GM18505 (cell line): ENCODE data around the gene CHIC2.
"Not testable (repeated sequence)": the region's sequence is repeated elsewhere in the genome, so short reads cannot be mapped to it uniquely, and the experiment has no call there.

Source experiments
- ATAC-seq: cut with Tn5 transposase; IDR thresholded peaks from one replicate; pipeline ENCODE4 v1.9.1; 2021; ENCODE audit not compliant: unreplicated experiment
- POLR2A ChIP-seq: IDR thresholded peaks from 4 replicates; pipeline ENCODE4 v1.6.1; 2011; ENCODE audit warnings: borderline replicate concordance; ENCODE audit not compliant: insufficient read depth, insufficient read length; ENCODE audit errors: extremely low read depth

Gene CHIC2

DNA sequence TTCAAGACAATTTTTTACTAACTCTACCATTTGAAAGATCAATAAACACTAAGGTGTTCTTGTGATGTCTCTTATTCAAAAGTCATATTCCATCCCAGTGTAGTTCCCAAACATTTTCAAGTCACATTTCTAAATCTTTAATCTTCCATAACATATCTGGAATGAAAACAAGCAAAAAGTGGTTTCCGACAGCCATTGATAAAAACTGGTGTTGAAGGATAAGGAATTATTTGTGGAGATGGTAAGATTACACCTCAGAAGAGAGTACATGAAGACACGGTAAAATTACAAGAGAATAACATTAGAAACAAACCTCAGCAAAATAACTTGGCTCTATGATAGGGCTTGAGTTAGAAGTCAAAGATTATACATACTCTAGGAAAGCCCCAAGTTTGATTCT lies 4.3 kb downstream of the CHIC2 start:
- no peak for ATAC-seq
- TF ChIP-seq POLR2A = no peak

DNA sequence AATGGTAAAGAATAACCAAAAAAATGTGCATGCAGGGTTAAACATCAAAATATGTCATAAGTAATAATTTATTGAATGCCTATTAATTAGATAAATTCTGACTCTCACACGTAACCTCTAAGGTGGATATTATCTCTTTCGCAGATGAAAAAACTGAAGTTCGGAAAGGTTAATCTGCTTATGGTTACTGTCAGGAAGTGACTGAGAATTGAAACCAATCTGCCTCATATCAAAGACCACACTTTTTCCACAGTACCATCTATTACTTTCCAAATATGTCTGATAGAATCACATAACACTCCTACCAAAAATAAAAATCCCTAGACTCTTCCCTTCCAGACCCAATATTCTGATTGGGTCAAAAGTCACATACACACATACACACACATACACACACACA lies 6.2 kb downstream of the CHIC2 start:
- no peak for ATAC-seq
- no peak for TF ChIP-seq POLR2A

DNA sequence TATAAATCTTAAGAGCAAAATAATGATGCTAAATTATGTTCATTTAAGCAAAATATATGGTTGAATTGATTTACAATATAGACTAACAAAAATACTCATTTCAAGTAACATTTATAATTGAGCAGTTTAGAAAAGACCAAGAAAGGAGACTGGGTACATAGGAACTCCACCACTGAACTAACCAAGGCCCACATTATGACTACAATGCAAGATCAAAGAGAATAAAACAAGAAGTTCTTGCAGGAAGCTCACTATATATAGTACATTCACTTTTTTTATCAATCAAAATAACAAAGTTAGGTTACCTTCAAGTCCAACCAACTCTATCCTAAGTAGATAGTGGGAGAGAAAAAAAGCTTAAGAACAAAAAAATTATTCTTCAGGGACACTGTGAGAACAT lies 8.0 kb downstream of the CHIC2 start:
- no peak for ATAC-seq
- no peak for TF ChIP-seq POLR2A

DNA sequence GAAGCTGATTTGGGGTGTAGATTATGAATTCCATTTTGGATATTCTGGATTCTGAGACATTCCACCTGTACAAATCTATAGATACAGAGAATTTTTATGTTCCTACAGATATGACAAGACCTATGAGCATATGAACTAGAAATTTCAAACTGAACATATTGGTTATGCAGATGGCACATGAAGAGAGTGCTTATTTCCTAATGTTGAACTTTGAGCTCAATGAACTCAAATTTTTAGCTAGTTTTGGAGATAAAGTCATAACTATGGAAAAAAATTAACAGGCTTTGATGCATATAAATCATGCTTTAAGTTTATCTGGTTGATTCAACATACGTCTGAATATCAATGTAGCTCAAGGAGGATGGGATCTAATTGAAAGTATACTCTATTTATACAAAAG lies 8.9 kb downstream of the CHIC2 start:
- ATAC-seq = no peak
- no peak for TF ChIP-seq POLR2A

DNA sequence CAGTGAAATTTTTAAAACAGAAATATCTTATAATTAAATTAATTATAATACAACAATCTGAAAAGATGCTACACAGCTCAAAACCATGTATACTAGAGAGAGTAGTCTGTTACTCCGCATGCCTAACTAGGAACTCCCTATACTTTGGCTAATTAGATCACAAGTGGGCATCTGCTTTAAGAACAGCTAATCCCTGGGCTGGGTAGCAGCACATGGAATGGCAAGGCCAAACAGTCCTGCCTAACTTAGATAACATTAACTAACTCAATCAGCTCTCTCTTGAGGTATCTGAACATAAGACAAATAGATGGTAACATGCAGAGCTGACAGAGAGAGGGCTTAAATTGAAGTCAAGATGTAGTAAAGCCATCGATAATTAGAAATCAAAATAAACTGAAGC lies 9.9 kb downstream of the CHIC2 start:
- ATAC-seq = no peak
- no peak for TF ChIP-seq POLR2A

DNA sequence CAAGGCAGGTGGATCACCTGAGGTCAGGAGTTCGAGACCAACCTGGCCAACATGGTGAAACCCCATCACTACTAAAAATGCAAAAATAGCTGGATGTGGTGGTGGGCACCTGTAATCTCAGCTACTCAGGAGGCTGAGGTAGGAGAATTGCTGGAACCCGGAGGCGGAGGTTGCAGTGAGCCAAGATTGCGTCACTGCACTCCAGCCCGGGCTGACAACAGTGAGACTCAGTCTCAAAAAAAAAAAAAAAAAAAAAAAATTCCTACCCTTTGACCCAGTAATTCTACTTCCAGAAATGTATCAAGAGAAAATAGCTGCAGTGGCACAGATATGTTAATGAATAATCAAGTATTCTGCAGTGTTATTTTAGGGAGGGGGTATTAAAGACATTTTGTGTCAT lies 11.1 kb downstream of the CHIC2 start:
- not testable (repeated sequence) for ATAC-seq

DNA sequence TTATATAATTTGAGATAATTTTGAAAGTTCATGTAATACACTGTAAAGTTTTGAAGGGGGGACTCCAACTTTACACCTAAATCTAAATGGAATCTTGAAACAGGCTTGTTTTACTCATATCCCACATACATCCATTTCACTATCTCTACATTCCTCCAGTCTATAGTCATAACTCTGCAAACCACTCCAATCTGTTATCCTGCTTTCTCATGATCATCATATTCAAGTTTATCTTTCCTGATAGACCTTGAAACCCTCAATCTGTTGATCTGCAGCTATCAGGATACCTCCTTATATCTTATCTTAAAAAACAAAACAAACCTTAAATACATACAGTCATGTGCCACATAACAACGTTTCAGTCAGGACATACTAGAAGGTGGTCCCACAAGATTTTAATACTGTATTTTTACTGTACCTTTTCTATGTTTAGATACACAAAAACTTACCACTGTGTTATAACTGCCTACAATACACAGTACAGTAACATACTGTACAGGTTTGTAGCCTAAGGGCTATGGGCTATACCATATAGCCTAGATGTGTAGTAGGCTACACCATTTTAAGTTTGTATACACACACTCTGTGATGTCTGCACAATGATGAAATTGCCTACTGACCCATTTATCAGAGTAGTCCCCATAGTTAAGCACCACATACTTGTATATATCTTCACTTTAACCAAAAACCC lies 14.0 kb downstream of the CHIC2 start:
- TF ChIP-seq POLR2A = no peak
- ATAC-seq = no peak

DNA sequence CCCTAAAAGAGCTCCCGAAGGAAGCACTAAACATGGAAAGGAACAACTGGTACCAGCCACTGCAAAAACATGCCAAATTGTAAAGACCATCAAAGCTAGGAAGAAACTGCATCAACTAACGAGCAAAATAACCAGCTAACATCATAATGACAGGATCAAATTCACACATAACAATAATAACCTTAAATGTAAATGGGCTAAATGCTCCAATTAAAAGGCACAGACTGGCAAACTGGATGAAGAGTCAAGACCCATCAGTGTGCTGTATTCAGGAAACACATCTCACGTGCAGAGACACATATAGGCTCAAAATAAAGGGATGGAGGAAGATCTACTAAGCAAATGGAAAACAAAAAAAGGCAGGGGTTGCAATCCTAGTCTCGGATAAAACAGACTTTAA lies 20.8 kb downstream of the CHIC2 start:
- not testable (repeated sequence) for ATAC-seq

DNA sequence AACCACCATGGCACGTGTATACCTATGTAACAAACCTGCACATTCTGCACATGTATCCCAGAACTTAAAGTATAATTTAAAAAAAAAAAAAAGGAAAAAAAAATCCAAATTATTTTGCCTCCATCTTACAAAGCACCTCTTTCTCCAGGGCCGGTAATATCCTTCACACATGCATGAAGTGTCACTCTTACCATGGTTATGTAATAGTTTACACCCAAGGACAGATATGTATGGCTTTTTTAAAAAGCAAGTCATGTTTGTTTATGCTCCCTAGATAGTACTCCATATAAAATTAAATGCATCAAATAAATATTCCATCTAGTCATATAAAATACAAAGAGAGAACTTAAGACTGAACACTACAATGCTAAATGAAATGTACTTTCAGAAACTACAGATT lies 22.5 kb downstream of the CHIC2 start:
- TF ChIP-seq POLR2A = no peak
- no peak for ATAC-seq

DNA sequence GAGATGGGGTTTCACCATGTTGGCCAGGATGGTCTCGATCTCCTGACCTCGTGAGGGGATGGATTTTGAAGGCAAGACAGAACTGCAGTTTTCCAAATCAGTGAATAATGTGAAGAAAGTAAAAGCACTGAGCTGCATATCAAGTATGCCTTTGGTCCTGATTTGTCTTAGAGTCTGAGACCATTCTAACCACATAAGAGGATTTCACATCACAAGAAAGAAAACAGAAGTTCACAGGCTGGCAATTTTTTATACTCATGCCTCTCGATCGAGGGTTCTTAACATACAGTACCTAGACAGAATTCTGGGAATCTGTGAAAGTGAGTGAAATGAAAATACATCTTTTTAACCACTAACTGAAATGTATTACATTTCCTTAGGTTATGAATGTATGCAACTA lies 23.3 kb downstream of the CHIC2 start:
- ATAC-seq = no peak
- TF ChIP-seq POLR2A = no peak

DNA sequence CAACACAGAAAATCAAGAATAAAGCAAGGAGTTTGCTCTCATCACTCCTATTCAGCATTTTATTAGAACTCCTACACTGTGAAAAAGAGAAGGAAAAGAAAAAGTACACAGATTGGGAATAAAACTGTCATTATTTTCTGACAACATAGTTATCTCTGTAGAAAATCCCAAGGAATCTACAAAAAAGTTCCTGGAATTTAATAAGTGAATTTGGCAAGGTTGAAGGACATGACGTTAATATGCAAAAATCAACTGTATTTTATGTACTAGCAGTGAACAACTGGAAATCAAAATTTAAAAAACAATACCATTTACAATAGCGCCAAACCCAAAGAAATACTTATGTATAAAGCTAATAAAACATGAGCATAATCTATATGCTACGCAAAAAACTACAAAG lies 26.3 kb downstream of the CHIC2 start:
- no peak for TF ChIP-seq POLR2A
- no peak for ATAC-seq

DNA sequence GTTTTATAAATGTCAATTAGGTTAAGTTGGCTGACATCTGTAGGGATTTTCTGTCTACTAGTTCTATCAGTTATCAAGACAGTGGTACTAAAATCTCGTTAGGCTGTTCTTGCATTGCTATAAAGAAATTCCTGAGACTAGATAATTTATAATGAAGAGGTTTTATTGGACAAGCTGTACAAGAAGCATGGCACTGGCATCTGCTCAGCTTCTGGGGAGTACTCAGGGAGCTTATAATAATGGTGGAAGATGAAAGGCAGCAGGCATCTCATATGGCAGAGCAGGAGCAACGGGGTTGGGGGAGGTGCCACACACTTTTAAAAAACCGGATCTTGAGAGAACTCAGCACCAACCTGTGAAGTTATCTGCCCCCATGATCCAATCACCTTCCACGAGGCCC lies 28.2 kb downstream of the CHIC2 start:
- no peak for ATAC-seq
- TF ChIP-seq POLR2A = no peak

DNA sequence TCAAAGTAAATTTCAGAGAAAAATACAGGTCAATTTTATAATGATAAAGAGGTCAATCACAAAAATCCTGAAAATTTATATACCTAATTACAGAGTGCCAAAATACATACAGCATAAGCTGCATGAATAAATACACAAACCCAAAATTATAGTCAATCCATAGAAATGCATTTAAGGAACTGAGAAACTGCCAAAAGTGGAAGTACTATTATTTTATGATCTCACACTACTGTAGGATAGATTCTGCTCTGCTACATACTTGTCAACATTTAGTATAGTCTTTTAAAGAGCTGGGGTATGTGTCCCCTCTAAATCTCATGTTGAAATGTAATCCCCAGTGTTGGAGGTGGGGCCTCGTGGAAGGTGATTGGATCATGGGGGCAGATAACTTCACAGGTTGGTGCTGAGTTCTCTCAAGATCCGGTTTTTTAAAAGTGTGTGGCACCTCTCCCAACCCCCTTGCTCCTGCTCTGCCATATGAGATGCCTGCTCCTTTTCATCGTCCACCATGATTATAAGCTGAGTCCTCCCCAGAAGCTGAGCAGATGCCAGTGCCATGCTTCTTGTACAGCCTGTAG lies 31.8 kb downstream of the CHIC2 start:
- peak; percentile 62 for ATAC-seq
- TF ChIP-seq POLR2A = no peak

DNA sequence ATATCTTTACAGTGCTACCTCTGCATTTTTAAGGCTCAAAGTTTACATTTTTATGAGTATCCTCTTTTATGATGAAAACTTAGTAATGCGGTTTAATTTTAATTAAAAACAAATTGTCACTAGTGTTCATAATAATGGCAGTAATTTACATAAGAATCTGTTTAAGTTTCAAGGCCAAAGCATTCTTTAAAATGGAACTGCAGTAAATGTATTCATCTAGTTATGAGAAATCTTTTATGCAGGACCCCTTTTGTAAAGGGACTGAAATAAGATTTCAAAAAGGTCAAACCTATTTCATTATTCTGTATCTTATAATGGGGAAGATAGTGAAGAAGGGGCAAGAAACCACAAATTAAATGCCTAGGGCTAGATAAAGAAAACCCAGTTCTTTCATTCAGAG lies 37.1 kb downstream of the CHIC2 start:
- ATAC-seq = no peak
- no peak for TF ChIP-seq POLR2A

DNA sequence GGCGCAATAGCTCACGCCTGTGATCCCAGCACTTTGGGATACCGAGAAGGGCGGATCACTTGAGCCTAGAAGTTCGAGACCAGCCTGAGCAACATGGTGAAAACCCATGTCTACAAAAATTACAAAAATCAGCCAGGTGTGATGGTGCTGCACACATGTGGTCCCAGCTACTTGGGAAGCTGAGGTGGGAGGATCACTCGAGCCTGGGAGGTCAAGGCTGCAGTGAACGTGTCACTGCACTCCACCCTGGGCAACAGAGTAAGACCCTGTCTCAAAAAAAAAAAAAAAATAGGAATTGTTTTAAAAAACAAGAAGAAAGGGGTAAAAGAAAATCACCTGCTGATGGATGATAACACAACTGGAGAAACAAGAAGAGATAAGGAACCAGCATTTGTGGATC lies 38.8 kb downstream of the CHIC2 start:
- ATAC-seq = no peak
- no peak for TF ChIP-seq POLR2A

DNA sequence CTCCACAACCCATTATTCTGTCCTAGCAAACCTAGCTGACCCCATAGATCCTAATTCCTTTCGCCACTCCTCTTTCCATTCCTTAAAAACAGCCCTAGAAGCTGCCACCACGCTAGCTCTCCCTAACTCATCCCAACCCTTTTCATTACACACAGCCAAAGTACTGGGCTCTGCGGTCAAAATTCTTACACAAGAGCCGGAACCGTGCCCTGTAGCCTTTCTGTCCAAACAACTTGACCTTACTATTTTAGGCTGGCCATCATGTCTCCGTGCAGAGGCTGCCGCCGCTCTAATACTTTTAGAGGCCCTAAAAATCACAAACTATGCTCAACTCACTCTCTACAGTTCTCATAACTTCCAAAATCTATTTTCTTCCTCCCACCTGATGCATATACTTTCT lies 41.4 kb downstream of the CHIC2 start:
- ATAC-seq = not testable (repeated sequence)
